Stomach smooth muscle (tissue), 2 donors: ENCODE results near the gene SLC6A2.

Experiments
- H3K27ac ChIP-seq: one replicate; pipeline ENCODE4 v1.7.0; 2013; ENCODE audit warnings: mild to moderate bottlenecking, low read length, inconsistent platforms
- H3K27me3 ChIP-seq, 2 donors: one replicate each; pipeline ENCODE4 v1.7.0; 2013; ENCODE audit warnings: low read length in 2 of 2; ENCODE audit not compliant: insufficient read depth in 2 of 2, control insufficient read depth in 1 of 2
- H3K36me3 ChIP-seq, 2 donors: one replicate each; pipeline ENCODE4 v1.7.0; 2013; ENCODE audit warnings: low read length in 2 of 2; ENCODE audit not compliant: control insufficient read depth in 2 of 2, insufficient read depth in 2 of 2
- H3K4me1 ChIP-seq: one replicate; pipeline ENCODE4 v1.7.0; 2013; ENCODE audit warnings: low read length; ENCODE audit not compliant: control insufficient read depth, insufficient read depth
- H3K4me3 ChIP-seq, 2 donors: one replicate each; pipeline ENCODE4 v1.7.0; 2013; ENCODE audit warnings: low read length in 2 of 2
- H3K9ac ChIP-seq, 2 donors: one replicate each; pipeline ENCODE4 v1.7.0; 2013; ENCODE audit warnings: low read length in 2 of 2, mild to moderate bottlenecking in 1 of 2
- H3K9me3 ChIP-seq, 2 donors: one replicate each; pipeline ENCODE4 v1.7.0; 2013; ENCODE audit warnings: low read length in 2 of 2; ENCODE audit not compliant: control insufficient read depth in 2 of 2
- donor health status: healthy.
- donor health status: Pancreatic carcinoma.

Gene SLC6A2

GRCh38 chr16:55710466-55710865, 54.7 kb downstream of the SLC6A2 start:
- Histone ChIP-seq H3K36me3 (no peaks in the 10 kb centered on the region), H3K9ac (no peak overlapping the region), H3K27ac (no peak overlapping the region), H3K9me3 (no peaks in the 10 kb centered on the region), H3K4me3 (no peak overlapping the region), H3K27me3 (peaks cover 0 to 8% of the 10 kb centered on the region in 2 donors), H3K4me1 (peaks cover 2% of the 10 kb centered on the region)

GRCh38 chr16:55711959-55712876, 56.4 kb downstream of the SLC6A2 start:
- Histone ChIP-seq H3K9ac (no peak overlapping the region), H3K9me3 (no peaks in the 10 kb centered on the region), H3K27ac (no peak overlapping the region), H3K36me3 (no peaks in the 10 kb centered on the region), H3K4me1 (peaks cover under 1% of the 10 kb centered on the region), H3K4me3 (no peak overlapping the region), H3K27me3 (peaks cover 0 to 8% of the 10 kb centered on the region in 2 donors)

DNA sequence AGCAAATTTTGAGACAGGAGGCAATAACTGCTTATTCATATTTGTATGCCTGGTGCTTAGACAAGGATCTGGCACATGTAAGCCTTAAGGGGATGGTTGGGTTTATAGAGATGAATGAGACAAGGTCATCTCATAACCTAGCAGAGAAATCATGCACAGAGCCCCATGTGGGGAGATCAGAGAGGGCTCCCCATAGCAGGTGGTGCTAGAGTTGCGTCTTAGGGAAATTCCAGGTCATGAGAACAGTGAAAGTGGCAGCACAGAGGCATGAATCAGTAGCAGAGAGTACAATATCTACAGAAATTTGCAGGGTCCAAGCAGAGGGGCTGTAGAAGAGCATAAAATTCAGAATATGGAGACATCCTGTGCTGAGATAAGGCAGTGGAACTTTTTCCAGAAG, 57.3 kb downstream of the SLC6A2 start:
- no peaks in the 10 kb centered on the region for H3K9me3 ChIP-seq
- no peaks in the 10 kb centered on the region for H3K36me3 ChIP-seq
- no peak overlapping the region for H3K27ac ChIP-seq
- peaks cover 0 to 8% of the 10 kb centered on the region in 2 donors for H3K27me3 ChIP-seq
- no peak overlapping the region for H3K4me3 ChIP-seq
- no peak overlapping the region for H3K9ac ChIP-seq
- no peaks in the 10 kb centered on the region for H3K4me1 ChIP-seq

DNA sequence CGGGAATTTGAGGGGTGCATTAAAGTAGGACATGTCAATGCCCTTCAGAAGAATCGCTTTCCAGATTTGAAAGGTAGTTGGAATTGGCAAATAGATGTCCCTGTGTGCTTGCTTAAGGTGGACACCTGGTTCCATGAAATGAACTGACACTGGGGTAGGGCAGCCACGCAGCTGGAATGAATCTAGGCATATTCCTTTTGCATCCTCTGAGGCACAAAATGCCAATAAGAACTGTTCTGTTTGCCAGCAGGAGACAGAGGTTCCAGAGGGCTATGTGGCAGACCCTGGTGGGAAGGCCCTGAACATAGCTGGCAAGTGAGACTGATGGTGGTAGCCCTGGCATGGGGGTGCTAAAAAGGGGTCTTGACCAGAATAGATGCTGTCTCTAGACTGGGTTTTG, 61.5 kb downstream of the SLC6A2 start:
- no peaks in the 10 kb centered on the region for H3K36me3 ChIP-seq
- peaks cover 0 to 2% of the 10 kb centered on the region in 2 donors for H3K27me3 ChIP-seq
- H3K9ac ChIP-seq, result no peak overlapping the region
- H3K4me1 ChIP-seq, result no peaks in the 10 kb centered on the region
- H3K4me3 ChIP-seq, result no peak overlapping the region
- H3K9me3 ChIP-seq, result no peaks in the 10 kb centered on the region
- H3K27ac ChIP-seq, result no peak overlapping the region

GRCh38 chr16:55725055-55725777, 69.4 kb downstream of the SLC6A2 start:
- Histone ChIP-seq H3K9me3 (no peaks in the 10 kb centered on the region), H3K4me1 (no peaks in the 10 kb centered on the region), H3K4me3 (no peak overlapping the region), H3K27ac (no peak overlapping the region), H3K9ac (no peak overlapping the region), H3K36me3 (no peaks in the 10 kb centered on the region), H3K27me3 (peaks cover 2 to 3% of the 10 kb centered on the region in 2 donors)

GRCh38 chr16:55728797-55729196, 73.0 kb downstream of the SLC6A2 start:
- Histone ChIP-seq H3K4me1 (no peaks in the 10 kb centered on the region), H3K27me3 (peaks cover 2 to 6% of the 10 kb centered on the region in 2 donors), H3K9ac (no peak overlapping the region), H3K4me3 (no peak overlapping the region), H3K36me3 (no peaks in the 10 kb centered on the region), H3K27ac (no peak overlapping the region), H3K9me3 (no peaks in the 10 kb centered on the region)

DNA sequence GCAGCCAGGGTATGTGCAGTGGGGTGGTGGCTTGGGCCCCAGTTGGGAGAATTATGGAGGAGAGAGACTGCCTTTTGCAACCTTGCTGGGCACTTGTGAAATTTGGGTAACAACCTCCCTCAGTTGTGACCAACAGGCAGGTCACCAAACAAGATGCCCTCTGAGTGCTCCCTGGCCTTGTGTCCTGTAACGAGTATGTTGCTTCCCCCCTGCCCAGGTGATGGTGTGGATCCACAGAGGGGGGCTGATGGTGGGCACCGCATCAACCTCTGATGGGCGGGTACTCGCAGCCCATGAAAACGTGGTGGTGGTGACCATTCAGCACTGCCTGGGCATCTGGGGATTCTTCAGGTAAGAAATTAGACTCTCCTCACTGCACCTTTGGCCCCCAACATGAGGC, 74.3 kb downstream of the SLC6A2 start:
- H3K9me3 ChIP-seq, result peaks cover 0 to under 1% of the 10 kb centered on the region in 2 donors
- no peaks in the 10 kb centered on the region for H3K4me1 ChIP-seq
- H3K9ac ChIP-seq, result no peak overlapping the region
- H3K4me3 ChIP-seq, result no peak overlapping the region
- H3K27me3 ChIP-seq, result peaks cover 2 to 6% of the 10 kb centered on the region in 2 donors
- no peaks in the 10 kb centered on the region for H3K36me3 ChIP-seq
- no peak overlapping the region for H3K27ac ChIP-seq

DNA sequence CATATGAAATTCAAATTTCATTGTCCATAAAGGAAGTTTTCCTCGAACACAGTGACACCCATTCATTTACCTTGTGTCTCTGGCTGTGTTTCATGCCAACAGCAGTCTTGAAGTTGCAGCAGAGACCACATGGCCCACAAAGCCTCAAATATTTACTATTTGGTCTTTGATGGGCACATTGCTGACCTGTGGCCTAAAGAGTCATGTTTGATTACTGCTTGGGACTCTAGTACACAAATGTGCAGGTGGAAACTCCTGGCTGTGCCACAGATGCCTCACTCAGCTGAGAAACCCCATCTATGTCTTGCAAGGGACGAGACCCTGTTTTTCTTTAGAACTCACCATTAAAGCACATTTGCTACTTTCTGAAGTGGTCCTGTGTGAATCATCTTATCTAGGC, 76.7 kb downstream of the SLC6A2 start:
- Histone ChIP-seq H3K4me1 (no peaks in the 10 kb centered on the region), H3K27me3 (peaks cover 5 to 6% of the 10 kb centered on the region in 2 donors), H3K9me3 (peaks cover 0 to 2% of the 10 kb centered on the region in 2 donors), H3K9ac (no peak overlapping the region), H3K27ac (no peak overlapping the region), H3K36me3 (no peaks in the 10 kb centered on the region), H3K4me3 (no peak overlapping the region)

- Histone ChIP-seq H3K4me3 (no peak overlapping the region), H3K9me3 (peaks cover 0 to 2% of the 10 kb centered on the region in 2 donors), H3K36me3 (no peaks in the 10 kb centered on the region), H3K9ac (no peak overlapping the region), H3K4me1 (no peaks in the 10 kb centered on the region), H3K27ac (no peak overlapping the region), H3K27me3 (peaks cover 6 to 8% of the 10 kb centered on the region in 2 donors)
Measured at GRCh38 chr16:55734665-55735064, 78.9 kb downstream of the SLC6A2 start.

DNA sequence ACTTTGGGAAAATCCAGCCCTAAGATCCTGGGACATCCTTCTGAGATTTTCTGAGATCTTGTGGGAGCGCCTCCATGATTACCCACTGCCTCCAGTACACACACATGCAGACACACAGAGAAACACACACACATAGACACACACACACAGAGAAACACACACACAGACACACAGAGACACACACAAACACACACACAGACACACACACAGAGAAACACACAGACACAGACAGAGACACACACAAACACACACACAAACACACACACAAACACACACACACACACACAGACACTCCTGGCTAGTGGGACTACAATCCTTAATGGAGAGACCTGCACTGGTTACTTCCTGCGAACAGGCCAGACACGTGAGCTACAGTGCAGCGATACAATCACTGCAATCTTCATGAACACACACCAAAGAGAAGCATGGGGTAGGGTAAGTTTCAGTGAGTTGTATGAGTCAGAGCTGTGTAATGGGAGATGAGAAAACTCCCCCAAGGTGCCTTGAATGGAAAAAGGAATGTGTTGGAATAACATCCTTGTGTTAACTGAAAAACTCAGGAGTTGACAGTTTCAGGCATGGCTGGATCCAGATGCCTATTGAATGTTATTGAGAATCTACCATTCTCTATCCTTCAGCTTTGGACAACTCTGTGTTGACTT, 79.5 kb downstream of the SLC6A2 start:
- Histone ChIP-seq H3K27me3 (peaks cover 2 to 6% of the 10 kb centered on the region in 2 donors), H3K4me3 (no peak overlapping the region), H3K27ac (no peak overlapping the region), H3K9me3 (peaks cover 0 to 2% of the 10 kb centered on the region in 2 donors), H3K9ac (no peak overlapping the region), H3K36me3 (no peaks in the 10 kb centered on the region), H3K4me1 (no peaks in the 10 kb centered on the region)
